ENCODE results near the gene SRSF4. TPM values are rescaled to one million over a fixed set of nuclear protein-coding genes. Genes with fewer than 3 reads are reported as not detected.

Gene SRSF4
- total and polyA plus RNA-seq, 2 of the 8 experiments (the other 6 are each of a cell fraction or from before 2014, with no cell fraction given) = 34.9 to 86.5 TPM

DNA sequence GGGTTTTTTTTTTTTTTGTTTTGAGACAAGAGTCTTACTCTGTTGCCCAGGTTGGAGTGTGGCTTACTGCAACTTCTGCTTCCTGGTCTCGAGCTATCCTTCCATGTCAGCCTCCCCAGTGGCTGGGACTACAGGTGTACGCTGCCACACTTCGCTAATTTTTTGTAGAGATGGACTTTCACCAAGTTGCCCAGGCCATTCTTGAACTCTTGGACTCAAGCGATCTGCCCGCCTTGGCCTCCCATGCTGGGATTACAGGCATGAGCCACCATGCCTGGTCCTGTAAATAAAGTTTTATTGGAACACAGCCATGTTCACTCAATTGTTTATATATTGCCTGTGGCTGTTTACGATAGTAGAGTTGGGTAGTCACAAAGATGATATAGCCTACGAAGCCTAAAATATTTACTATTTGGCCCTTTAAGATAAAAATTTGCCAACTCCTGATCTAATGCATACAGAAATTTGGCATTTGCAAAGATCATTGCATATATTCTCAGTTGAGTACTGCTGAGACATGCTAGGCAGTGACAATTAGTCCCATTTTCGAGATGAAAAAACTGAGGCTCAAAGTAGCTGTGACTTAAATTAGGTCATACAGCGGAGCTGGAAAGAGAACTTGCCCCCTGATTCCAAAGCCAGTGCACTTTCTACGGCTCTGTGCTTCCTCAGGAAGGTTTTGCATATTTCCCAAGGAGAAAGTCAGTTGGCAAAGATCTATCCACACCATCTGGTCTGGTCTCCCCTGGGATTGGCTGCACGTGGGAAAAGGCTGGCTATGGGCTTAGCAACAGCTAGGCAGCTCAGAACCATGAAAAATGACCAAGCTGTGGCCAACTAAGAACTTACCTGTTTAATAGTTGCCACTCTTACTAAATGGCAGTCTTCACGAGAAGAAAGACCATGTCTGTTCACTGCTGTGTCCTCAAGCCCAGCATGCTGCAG, 29.7 kb upstream of the SRSF4 start (continued):
- TF ChIP-seq CHD7 (IDR thresholded peaks at IDR 0.05; ENCODE audit: insufficient replicate concordance, low read length) (no peak), RBBP5 (IDR thresholded peaks at IDR 0.05; ENCODE audit: borderline replicate concordance, low read depth, low read length) (no peak), YY1 (IDR thresholded peaks at IDR 0.05; ENCODE audit: low read depth, low read length) (no peak), SP1 (IDR thresholded peaks at IDR 0.05; ENCODE audit: low read depth, low read length) (no peak), KDM4A (IDR thresholded peaks at IDR 0.05; ENCODE audit: low read depth, low read length, severe bottlenecking) (no peak), CHD2 (IDR thresholded peaks at IDR 0.05; ENCODE audit: low read length) (no peak), MAFK (IDR thresholded peaks at IDR 0.05; ENCODE audit: low read depth, low read length) (no peak), POLR2AphosphoS5 (IDR thresholded peaks at IDR 0.05; ENCODE audit: low read depth, low read length) (no peak), EZH2 (IDR thresholded peaks at IDR 0.05; ENCODE audit: low read depth, low read length, severe bottlenecking) (no peak)

Data from H1 (cell line).